ENCODE results near the gene MYOM3.

- TF ChIP-seq CTCF (conservative IDR thresholded peaks at IDR 0.05; ENCODE audit: low read depth, low read length) = no peak
- TF ChIP-seq EZH2 (IDR thresholded peaks at IDR 0.05; ENCODE audit: low read length, unreplicated experiment) = no peak
Measured at GRCh38 chr1:24098102-24098501, 13.8 kb downstream of the MYOM3 start.

Measured in PC-3 (cell line).